Activated CD8-positive, alpha-beta memory T cell treated with anti-CD3 and anti-CD28 coated beads for 1 hour (primary cell): ENCODE results near the gene KBTBD4.
"Not testable (repeated sequence)": the region's sequence is repeated elsewhere in the genome, so short reads cannot be mapped to it uniquely, and the experiment has no call there.

Source experiments
- DNase-seq, 2 donors: peaks; one replicate each; pipeline ENCODE4 v3.0.0-alpha.2; 2020; ENCODE audit warnings: low read depth in 1 of 2; ENCODE audit errors: extremely low read depth in 1 of 2

Gene KBTBD4

DNA sequence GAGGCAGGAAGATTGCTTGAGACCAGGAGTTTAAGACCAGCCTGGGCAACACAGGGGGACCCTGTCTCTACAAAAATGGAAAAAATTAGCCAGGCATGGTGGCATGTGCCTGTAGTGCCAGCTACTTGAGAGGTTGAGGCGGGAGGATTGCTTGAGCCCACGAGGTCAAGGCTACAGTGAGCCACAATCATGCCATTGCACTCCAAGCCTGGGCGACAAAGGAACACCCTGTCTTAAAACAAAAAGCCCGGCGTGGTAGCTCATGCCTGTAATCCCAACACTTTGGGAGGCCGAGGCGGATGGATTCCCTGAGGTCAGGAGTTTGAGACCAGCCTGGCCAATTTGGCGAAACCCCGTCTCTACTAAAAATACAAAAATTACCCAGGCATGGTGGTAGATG, 48.0 kb downstream of the KBTBD4 start:
- DNase-seq = not testable (repeated sequence)

DNA sequence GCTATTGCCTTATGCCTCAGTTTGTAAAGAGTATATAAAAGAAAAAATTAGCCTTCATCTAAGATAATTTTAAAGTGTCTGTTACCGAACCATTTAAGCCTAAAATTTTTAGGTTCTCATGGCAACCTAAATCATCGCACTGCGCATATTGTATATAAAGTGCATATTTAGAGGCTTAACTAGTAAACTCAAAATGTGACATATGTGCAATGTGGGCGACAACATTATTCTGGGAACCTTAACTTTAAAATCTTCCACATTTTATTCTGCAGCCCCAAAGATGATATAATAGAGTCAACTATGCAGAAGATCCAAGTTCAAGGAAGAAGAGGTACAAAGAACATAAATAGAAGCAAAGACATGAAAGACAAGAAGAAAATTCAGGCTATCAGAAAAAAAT, 48.8 kb downstream of the KBTBD4 start:
- no peak for DNase-seq

DNA sequence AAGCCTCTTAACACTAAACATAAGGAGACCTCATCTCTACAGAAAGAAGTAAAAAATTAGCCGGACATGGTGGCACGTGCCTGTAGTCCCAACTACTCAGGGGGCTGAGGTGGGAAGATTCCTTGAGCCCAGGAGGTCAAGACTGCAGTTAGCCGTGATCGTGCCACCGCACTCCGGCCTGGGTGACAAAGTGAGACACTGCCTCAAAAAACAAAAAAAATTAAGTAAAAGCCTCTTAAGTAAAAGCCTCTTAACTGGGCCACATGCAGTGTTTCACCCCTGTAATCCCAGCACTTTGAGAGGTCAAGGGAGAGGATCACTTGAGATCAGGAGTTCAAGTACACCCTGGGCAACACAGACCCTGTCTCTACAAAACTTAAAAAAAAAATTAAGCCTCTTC, 51.6 kb downstream of the KBTBD4 start:
- no peak for DNase-seq

DNA sequence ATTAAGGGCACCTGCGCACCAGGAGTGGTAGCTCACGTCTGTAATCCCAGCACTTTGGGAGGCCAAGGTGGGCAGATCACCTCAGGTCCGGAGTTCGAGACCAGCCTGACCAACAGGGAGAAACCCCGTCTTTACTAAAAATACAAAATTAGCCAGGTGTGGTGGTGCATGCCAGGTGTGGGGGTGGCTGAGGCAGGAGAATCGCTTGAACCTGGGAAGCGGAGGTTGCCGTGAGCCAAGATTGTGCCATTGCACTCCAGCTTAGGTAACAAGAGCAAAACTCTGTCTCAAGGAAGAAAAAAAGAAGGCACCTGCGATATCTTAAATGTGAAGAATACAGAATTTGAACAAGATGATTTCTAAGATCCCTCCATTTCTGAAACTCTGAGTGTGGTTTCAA, 52.7 kb downstream of the KBTBD4 start:
- not testable (repeated sequence) for DNase-seq

DNA sequence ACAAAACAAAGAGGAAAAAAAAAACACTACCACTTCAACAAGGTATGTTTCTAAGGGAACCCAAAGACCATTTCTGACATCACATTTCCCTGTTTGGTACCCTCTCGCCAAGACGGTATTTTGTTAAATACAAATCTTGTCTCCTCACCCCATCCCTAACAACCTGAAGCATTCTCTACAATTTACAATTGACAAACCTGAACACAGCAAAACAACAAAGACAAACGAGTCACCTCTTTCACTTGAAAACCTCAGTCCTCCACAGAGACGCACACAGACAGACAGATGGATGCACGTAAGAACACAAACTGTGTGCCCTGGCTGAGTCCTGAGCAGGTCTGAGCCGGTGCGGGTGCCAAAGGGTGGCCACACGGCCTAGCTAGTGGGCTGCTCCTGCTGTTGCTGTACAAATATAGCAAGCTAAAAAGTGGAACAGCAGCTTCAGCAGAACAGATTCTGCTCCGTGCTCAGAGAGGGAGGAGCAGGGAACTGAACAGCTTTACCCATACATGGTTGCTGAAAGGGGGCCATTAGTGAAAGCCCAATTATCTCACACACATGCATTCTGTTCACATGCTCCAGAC, 54.4 kb downstream of the KBTBD4 start:
- DNase-seq = no peak

DNA sequence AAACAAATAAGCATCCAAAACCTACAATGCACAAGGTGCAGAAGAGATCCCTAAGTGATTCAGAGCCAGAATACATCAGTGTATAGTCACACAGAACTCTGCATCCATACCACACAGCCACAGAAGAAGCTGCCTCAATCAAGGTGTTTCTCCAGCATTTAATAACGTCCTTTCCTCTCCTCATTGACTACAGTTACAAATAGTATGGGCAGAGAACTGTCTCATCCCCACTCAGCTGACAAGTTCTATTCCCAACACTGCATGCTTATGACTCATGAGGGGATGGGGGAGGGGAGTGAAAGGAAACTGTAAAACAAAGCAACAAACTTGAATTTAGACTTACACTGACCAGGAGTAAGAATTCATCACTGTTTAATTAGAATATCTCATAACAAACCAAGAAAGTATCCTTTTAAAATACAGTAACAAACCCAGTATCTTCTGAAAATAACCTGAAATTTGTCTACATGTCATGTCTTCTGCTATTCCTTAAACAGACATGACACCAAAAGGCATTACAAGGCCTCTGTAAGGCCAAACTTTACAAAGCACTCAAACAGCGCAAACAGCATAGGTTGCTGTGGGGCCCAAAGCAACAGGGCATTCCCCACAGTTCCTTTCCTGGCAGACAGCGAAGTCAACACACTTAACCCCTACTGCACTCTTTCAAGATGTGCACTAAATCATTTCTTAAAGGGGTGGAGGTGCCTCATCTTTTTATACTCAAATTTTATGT, 55.1 kb downstream of the KBTBD4 start:
- DNase-seq = no peak
